ENCODE measurements around the gene ZBTB20. TPM values are rescaled to one million over a fixed set of nuclear protein-coding genes. Genes with fewer than 3 reads are reported as not detected.

ZBTB20 gene
- total RNA-seq, 1 donor from 2014 or later = 15.5 TPM

DNA sequence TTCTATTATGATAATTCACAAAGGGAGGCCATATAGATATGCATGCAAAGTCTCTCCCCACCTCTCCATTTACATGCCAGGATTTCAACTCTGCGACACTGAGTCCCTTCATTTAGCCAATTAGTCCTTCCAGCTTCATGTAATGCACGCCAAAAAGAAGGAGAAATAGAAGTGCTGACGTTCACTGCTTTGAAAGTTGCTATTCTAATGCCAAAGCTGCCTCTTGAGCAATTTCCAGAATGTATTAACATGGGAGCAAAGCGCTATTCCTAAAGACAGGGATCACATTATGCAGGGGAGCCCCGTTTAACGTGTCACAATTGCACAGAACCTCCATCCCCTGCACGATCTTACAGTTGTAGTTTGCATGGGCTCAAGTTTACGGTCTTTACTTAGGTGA is 722.8 kb downstream of the ZBTB20 start:
- H3K4me3 Mint-ChIP-seq (ENCODE audit: unreplicated experiment) = no peak overlapping the region

DNA sequence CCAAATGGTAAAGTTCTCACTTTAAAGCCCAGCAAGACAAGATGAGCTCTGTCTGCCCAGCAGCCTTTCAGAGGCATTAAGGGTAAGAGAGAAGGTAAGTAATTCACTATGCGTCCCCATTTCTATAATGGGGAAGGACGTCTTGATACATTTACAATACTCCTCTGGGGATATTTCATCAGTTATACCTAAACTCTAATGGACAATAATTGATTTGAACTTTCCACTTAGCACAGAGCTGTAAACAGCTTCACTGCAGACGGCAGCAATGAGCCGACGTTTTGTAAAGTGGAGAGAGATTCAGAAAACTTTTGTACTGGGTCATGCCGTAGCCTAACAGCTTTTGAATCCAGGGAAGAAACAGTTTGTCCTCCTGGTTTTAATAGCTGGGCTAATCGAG is 725.9 kb downstream of the ZBTB20 start:
- peak overlapping the region; percentile 27 for H3K27ac Mint-ChIP-seq (ENCODE audit: unreplicated experiment)
- no peak overlapping the region for H3K4me3 Mint-ChIP-seq (ENCODE audit: unreplicated experiment)
- DNase-seq (ENCODE audit: low spot score) = no peak
- no peaks in the 10 kb centered on the region for H3K36me3 Mint-ChIP-seq (ENCODE audit: low read depth)
- peaks cover 6% of the 10 kb centered on the region for H3K4me1 Mint-ChIP-seq (ENCODE audit: low read depth)
- no peaks in the 10 kb centered on the region for H3K27me3 Mint-ChIP-seq (ENCODE audit: low read depth)
- H3K9me3 Mint-ChIP-seq (ENCODE audit: low read depth) = no peaks in the 10 kb centered on the region
- TF ChIP-seq, protein P1, sequence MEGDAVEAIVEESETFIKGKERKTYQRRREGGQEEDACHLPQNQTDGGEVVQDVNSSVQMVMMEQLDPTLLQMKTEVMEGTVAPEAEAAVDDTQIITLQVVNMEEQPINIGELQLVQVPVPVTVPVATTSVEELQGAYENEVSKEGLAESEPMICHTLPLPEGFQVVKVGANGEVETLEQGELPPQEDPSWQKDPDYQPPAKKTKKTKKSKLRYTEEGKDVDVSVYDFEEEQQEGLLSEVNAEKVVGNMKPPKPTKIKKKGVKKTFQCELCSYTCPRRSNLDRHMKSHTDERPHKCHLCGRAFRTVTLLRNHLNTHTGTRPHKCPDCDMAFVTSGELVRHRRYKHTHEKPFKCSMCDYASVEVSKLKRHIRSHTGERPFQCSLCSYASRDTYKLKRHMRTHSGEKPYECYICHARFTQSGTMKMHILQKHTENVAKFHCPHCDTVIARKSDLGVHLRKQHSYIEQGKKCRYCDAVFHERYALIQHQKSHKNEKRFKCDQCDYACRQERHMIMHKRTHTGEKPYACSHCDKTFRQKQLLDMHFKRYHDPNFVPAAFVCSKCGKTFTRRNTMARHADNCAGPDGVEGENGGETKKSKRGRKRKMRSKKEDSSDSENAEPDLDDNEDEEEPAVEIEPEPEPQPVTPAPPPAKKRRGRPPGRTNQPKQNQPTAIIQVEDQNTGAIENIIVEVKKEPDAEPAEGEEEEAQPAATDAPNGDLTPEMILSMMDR (IDR thresholded peaks at IDR 0.05) = no peak

More for the DNA sequence above, 722.8 kb downstream of the ZBTB20 start:
- no peak for DNase-seq (ENCODE audit: low spot score)
- TF ChIP-seq, protein P1 (IDR thresholded peaks at IDR 0.05) = no peak
- Mint-ChIP-seq H3K36me3 (ENCODE audit: low read depth) (no peaks in the 10 kb centered on the region), H3K9me3 (ENCODE audit: low read depth) (no peaks in the 10 kb centered on the region), H3K4me1 (ENCODE audit: low read depth) (no peaks in the 10 kb centered on the region), H3K27ac (ENCODE audit: unreplicated experiment) (no peak overlapping the region), H3K27me3 (ENCODE audit: low read depth) (no peaks in the 10 kb centered on the region)

GRCh38 chr3:114420072-114420471 is 727.0 kb downstream of the ZBTB20 start:
- TF ChIP-seq, protein P1 (IDR thresholded peaks at IDR 0.05) = no peak
- no peak for DNase-seq (ENCODE audit: low spot score)
- H3K4me3 Mint-ChIP-seq (ENCODE audit: unreplicated experiment) = no peak overlapping the region
- no peak overlapping the region for H3K27ac Mint-ChIP-seq (ENCODE audit: unreplicated experiment)
- no peaks in the 10 kb centered on the region for H3K27me3 Mint-ChIP-seq (ENCODE audit: low read depth)
- no peaks in the 10 kb centered on the region for H3K9me3 Mint-ChIP-seq (ENCODE audit: low read depth)
- H3K4me1 Mint-ChIP-seq (ENCODE audit: low read depth) = peaks cover 6% of the 10 kb centered on the region
- H3K36me3 Mint-ChIP-seq (ENCODE audit: low read depth) = no peaks in the 10 kb centered on the region

DNA sequence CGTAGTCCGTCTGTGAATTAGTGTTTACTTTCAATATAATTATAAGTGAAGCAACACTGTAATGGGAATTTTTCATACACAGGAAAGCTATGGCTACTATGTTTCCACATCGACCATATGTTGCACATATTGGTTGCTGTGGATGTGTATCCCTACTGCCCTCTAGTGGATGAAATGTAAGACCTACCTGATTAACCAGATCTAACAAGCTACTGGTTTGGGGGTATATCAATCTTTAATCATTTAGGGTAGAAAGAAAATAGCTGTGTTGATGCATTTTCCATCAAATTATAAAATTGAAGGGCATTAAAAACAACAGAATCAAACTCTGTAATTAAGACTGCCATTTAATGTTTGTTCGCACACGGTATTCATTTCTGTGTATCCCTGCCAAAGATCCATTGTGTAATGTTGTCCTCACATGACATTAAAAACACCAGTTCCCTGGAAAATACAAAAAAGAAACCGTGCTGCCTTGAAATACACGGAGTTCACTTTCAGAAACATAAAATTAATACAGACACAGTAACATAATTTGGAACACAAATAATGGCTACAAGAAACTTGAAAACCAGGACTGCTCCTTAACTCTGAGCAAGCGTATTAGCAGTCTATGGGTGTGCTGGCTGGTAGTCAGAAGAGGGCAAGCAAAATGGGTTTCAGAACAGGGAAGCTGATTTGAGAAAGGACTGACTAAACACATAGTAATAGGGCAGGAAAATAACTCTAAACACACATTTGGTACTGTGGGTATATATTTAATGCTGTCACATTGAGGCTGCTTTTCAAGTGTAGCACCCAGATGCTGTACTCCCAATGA is 728.2 kb downstream of the ZBTB20 start:
- H3K4me1 Mint-ChIP-seq (ENCODE audit: low read depth) = peaks cover 6% of the 10 kb centered on the region
- H3K36me3 Mint-ChIP-seq (ENCODE audit: low read depth) = no peaks in the 10 kb centered on the region
- no peak overlapping the region for H3K4me3 Mint-ChIP-seq (ENCODE audit: unreplicated experiment)
- no peaks in the 10 kb centered on the region for H3K9me3 Mint-ChIP-seq (ENCODE audit: low read depth)
- no peaks in the 10 kb centered on the region for H3K27me3 Mint-ChIP-seq (ENCODE audit: low read depth)
- TF ChIP-seq, protein P1 (IDR thresholded peaks at IDR 0.05) = peak; percentile 88
- no peak overlapping the region for H3K27ac Mint-ChIP-seq (ENCODE audit: unreplicated experiment)
- no peak for DNase-seq (ENCODE audit: low spot score)

- H3K27me3 Mint-ChIP-seq (ENCODE audit: low read depth) = no peaks in the 10 kb centered on the region
- peaks cover 6% of the 10 kb centered on the region for H3K4me1 Mint-ChIP-seq (ENCODE audit: low read depth)
- no peak overlapping the region for H3K4me3 Mint-ChIP-seq (ENCODE audit: unreplicated experiment)
- no peaks in the 10 kb centered on the region for H3K9me3 Mint-ChIP-seq (ENCODE audit: low read depth)
- H3K36me3 Mint-ChIP-seq (ENCODE audit: low read depth) = no peaks in the 10 kb centered on the region
- DNase-seq (ENCODE audit: low spot score) = no peak
- no peak overlapping the region for H3K27ac Mint-ChIP-seq (ENCODE audit: unreplicated experiment)
- TF ChIP-seq, protein P1 (IDR thresholded peaks at IDR 0.05) = no peak
Observed at GRCh38 chr3:114418107-114418506, 729.0 kb downstream of the ZBTB20 start.
